NCI-H226 (cell line): ENCODE data around the gene CDHR1.

Experiments used
- DNase-seq: peaks from one replicate; pipeline ENCODE4 v3.0.0-alpha.2; 2015

CDHR1 gene

DNA sequence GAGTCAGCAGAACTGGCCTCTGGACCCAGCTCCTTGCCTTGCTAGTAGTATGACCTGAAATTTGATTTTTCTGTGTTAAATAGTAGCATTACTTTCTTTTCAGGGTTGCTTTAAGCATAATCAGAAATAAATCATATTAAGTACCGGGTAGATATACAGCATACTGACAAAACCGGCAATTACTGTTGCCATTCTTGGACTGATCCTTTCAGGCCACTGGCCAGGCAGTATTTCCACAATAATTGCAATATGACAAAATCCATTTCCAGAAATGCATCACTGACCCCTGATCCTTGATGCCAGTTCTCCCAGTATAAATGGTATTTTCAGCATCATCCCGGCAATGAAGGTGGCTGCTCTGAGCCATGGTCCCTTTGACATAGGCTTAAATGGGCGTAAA, 40.1 kb downstream of the CDHR1 start:
- DNase-seq: no peak

DNA sequence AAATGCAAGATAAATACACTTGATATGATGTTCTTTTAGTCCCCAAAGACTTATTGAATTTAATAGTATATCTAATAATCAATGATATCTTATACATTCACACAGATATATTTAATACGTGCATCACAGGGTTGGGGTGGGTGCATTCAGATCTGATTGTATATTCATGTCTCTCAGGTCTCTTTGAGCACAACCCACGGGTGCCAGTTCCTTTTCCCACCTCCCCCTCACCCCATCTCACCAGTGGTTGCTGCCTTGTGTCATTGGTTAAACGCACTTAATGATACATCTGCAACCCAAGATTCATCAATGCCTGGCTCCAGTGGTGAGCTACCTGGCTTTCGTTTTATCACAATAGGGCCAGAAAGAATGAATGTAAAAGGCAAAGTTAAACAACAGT, 40.8 kb downstream of the CDHR1 start:
- DNase-seq: no peak

DNA sequence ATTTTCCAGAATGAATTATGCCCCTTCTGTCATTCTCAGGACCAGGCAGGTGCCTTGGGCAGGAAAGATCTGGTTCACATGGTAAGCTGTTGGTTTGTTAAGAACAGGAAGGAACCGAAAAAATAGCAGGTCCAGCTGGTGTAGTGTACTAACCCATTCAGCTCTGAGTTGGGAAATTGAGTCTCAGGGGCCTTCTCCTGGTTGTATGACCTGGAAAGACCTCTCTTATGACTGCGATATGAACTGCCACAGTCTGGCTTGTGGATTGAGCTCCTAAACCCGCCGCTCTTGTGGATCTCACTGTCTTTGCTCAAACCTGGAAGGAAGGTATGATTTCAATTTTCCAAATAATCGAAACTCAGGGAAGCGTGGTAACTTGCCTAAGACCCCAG, 42.5 kb downstream of the CDHR1 start:
- no peak for DNase-seq

DNA sequence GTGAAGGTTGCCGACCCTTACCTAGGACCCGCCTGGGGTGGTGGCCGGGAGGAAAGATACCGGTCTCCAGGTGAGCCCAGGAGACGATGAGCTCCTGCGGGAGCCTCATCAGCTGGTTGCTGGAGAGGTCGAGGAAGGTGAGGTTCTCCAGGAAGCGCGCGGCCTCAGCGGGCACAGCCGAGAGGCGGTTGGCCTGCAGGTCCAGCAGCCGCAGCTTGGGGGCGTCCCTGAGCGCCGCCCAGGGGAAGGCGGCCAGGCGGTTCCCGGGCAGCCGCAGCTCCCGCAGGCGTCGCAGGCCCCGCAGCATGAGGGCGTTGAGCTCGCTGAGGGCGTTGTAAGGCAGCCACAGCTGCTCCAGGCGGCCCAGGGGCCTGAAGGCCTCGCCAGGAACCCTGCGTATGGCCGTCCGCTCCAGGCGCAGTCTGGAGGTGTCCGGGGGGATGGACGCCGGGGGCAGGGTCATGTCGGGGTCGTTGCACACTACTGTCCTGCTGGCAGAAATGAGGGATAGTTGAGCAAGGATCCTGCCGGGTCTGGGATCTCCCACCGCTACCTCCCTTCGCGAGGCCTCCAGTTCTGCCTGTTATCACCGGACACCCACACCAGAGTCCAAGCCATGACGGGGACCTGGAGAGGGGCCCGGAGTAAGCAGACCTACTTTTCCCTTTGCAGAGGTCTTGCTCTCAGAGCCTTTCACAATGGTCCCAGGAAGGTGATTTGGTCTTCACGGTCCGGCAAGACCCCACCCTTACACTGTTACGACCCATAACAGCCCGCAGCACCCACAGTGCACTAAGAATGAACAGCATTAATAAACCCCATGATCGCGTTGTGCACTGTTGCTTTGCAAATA, 43.1 kb downstream of the CDHR1 start:
- no peak for DNase-seq

DNA sequence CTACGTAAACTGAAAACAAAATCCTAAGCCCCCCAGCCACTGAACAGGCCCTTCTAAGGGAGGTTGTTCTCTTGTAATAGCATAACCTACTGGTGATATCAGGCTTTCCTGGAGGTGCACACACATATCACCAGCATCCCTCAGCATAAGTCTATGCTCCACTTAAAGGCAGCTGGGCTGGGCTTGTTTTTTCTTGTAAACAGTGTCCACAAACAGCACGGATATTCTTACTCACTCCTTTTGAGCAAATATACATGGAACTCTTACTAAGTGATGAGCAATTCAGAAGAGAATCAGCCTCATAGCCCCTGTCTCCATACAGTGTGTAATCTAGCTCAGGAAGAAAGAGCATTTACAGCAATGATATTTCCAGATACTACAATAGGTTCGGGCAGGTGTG, 44.6 kb downstream of the CDHR1 start:
- DNase-seq: no peak

DNA sequence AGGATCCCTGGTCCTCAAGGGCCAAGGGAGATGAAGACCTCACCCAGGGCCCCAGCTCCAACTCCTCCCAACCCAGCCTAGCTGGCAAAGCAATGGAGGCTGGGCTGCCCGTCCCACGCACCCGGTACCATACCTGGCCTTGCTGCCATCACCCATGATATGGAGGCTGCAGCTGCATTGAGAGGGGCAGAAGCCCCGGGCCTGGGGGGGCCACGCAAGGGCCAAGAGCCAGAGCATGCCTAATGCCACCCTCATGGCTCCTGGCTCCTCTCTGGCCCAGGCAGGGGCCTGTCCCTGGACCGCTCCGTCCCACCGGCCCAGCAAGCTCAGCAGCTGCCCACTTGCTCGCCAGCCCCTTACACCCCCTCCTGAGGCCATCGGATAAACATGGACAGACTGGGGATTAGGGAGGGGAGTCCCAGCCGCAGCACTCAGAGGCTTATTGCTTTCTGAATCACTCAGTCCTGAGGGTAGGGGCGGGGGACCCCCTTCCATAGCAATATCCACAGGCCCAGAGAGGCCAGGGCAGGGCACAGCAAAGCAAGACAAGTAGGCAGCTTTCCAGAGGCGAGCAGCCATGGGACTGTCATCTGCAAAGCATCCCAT, 47.0 kb downstream of the CDHR1 start, which contains the start of gene LRIT1:
TSS of gene LRIT1 (minus strand) at position 362 of the 606 bp plus-strand sequence. CDS start at position 255, 107 bp downstream.
- no peak for DNase-seq

DNA sequence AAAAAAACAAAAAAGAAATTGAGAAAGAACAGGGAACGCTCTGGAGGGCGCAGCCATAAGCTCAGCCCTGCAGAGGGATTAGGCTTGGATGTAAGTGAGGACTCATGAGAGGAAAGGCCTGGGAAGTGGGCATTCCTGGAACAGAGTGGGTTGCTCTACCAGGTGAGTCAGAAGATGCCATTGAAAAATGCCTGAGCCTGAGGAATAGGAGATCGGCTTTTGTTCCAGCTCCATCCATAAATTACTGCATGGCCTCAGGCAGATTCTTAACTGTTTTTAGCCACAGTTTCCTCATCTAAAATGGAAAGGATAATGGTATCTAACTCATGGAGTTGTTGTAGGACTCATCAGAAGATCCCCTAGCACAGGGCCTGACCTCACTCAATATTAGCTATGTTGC, 49.4 kb downstream of the CDHR1 start:
- no peak for DNase-seq

DNA sequence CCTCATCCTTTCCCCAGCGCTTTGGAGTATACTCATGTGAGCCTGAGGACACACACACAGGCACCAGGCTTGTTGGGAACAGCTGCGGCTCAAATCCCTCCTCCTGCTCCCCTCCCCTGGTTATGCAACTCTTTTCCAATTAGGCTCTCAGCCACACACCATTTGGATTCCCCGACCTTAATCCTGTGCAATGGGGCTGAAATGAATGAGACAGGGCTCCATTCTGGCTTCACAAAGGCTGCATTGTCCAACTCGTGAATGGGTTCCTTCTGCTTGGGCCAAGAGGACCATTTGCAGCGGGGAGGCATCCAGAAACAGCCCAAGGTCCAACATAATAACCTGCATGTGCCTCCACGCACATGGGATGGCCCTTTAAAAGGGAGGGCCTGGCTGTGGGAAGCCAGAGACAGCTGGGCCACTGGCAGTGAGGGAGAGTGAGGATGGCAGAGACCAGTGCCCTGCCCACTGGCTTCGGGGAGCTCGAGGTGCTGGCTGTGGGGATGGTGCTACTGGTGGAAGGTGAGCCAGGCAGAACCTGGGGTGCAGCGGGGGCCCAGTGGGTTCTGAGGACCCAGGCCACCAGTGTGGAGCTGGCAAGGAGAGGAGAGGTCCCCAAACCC, 50.4 kb downstream of the CDHR1 start, which contains the start of gene RGR:
TSS of gene RGR (plus strand) at position 403 of the 620 bp plus-strand sequence. CDS start at position 441, 38 bp downstream.
- DNase-seq: no peak

DNA sequence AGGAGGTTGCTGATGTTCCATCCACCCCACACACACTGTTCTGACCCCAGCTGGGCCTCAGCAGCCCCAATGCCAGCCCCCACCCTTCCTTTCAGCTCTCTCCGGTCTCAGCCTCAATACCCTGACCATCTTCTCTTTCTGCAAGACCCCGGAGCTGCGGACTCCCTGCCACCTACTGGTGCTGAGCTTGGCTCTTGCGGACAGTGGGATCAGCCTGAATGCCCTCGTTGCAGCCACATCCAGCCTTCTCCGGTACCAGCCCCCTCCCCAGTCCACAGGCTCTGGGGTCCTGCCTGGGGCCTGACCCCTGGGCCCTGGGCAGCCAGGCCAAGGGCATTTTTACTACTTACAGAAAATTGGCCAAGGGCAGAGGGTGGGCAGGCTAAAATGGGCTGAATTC, 53.2 kb downstream of the CDHR1 start:
- no peak for DNase-seq

DNA sequence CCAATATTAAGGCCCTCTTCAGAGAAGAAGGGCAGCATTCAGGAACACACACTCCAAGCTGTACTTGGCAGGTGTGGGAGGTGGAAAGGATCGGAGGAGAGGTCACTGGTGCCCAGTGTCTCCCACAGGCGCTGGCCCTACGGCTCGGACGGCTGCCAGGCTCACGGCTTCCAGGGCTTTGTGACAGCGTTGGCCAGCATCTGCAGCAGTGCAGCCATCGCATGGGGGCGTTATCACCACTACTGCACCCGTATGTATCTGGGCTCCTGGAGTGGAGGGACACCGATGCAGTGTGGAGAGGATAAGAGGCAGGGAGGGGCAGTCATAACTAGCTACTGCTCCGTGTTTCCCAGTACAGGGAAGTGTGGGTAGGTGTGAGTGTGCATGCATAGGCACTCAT, 54.5 kb downstream of the CDHR1 start:
- DNase-seq: no peak

DNA sequence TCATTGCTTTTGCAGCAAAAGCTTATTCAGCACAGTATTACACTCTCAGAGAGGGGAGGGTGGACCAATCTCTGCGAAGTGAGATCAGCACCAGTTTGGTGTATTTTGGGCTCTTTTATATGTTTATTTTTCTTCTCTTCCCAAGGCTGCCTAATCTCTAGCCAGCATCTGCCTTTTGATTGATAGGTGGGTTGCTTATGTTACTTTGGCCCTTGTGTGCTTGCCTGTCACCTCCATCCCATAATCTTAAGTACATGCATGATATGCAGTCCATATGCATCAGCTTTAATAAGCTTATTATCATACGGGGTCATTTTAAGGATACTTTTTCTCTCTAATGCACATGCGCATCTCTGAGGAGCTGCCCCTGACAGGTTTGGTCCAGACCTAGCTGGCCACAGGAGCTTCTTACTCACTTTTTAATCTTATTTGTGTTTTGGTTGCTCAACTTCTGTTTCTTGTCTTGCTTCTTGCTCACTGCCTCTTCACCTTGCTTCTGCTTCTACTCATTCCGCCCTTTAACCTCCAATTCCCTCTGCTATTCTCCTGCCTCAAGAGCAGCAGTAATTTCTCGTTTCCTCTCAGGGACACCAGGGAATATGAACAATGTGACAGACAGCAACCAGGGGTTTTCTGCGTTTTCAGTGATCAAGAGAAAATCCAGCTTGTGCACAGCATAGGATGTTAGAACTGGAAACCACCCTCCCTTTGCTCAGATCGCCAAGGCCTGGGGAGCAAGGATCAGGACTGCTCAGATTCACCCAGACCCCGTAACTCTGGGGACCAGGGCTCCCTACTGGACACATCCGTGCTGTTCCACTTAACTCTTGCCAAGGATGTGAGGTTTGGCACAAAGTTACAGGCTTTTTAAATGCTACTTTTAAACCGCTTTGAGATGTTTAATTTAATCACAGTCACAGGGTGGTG, 60.5 kb downstream of the CDHR1 start:
- no peak for DNase-seq

DNA sequence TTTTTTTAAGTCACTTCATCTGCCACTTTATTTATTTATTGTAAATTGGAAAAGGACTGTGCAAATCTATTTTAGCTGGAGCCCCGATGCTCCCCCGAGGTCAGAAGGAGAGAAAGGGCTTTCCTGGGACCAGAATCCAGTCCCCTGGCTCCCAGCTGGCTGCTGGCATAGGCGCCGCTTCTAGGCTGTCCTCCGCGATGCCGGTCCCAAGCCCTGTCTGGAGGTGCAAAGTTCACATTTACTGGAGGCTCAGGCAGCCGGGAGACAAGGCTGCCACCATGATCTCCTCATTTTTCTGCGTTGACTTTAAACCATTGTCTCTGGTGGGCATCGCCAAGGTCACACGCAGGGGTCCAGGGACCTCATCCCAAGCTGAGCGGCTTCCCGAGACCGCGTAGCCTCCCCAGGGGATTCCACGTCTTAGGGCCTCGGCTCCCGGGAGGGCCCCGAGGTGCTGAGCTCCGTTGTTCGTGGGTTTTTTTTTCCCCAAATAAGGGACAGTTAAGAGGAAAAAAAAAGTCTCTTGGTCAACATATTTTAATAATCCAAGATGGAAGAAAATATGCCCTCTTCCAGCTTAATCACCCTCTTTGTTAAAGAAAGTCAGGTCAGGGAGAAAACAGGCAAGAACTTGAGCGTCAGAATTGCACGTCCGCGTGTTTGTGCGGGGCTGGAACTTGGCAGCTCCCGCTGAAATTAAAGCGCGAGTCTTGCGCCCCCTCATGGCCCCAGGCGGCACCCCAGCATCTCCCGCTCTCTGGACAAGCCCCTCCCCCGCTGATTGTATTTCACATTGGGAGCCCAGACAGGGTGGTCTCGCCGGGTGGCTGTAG, 62.4 kb downstream of the CDHR1 start:
- no peak for DNase-seq

DNA sequence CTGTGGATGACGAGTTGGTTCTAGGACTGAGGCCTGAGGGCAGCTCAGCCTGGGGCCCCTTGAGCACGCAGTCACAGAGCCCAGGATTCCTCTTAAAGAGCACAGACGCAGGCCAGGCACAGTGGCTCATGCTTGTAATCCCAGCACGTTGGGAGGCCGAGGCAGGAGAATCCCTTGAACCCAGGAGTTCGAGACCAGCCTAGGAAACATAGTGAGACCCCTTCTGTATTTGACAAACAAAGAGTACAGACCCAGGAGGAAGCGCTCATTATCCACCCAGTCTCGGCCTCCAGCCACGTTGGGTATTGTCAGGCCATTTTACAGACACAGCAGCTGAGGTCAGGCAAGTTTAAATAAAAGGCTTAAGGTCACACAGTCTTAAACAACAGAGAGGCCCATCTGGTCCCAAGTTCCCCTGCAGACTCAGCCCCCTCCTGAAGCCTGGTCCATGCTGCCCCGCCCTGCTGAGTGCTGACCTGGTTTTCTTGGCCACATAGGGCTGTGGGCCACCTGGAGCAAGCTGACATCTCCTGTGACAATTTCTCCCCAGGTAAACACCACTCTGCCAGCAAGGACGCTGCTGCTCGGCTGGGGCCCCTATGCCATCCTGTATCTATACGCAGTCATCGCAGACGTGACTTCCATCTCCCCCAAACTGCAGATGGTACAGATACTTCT, 63.1 kb downstream of the CDHR1 start:
- no peak for DNase-seq

DNA sequence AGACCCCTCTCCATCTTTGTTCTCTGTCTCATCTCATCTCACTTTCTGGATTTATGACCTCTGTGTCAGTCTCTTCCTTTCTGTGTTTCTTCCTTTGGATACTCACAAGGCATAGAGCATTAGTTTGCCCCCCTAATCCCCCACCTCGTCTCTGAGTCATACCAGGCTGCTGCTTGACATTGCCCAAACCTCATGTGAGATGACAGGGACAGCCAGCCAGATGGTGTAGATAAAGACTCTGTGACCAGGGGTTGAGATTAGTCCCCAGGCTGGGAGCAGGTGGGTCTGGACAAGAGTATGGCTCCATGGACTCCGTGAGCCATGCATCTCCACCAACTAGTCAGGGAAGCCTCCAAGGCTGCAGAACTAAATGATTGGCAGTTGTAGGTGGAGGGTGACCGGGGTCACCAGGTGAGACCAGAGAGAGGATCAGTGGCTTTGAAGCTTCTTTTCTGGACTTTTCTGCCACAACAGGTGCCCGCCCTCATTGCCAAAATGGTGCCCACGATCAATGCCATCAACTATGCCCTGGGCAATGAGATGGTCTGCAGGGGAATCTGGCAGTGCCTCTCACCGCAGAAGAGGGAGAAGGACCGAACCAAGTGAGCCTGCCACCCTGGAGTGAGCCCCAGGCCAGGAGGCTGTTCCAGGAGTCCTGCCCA, 63.8 kb downstream of the CDHR1 start:
- DNase-seq: no peak

DNA sequence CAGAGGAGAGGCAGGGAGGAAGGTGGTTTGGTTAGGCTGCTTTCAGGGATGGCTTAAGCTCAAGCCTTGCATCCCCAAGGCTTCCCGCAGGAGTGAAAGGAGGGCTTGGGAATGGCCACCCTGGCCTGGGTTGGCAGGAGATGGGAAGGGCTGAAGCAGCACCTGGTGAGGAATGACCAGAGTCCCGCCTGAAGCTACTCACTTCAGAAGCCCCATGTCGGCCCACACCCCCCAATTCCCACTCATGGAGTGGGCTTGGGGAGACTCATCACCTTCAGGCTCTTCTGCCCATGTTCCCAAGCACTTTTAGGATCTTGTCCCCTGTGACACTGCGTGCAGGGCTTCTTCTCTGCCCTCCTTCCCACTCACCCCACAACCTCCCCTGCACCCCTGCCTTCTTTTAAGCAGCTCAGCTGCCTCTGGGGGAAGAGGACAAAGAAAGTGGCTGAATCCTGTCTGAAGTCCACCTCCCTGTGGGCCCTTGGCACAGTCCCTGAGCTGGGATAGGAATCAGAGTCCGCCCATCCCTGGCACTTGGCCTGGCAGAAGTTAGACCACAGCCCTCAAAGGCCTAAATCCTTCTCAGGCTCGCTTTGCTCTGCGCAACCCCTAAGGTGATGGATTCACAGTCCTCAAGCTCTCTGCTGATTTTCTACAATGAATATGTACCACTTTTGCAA, 67.0 kb downstream of the CDHR1 start:
- no peak for DNase-seq

DNA sequence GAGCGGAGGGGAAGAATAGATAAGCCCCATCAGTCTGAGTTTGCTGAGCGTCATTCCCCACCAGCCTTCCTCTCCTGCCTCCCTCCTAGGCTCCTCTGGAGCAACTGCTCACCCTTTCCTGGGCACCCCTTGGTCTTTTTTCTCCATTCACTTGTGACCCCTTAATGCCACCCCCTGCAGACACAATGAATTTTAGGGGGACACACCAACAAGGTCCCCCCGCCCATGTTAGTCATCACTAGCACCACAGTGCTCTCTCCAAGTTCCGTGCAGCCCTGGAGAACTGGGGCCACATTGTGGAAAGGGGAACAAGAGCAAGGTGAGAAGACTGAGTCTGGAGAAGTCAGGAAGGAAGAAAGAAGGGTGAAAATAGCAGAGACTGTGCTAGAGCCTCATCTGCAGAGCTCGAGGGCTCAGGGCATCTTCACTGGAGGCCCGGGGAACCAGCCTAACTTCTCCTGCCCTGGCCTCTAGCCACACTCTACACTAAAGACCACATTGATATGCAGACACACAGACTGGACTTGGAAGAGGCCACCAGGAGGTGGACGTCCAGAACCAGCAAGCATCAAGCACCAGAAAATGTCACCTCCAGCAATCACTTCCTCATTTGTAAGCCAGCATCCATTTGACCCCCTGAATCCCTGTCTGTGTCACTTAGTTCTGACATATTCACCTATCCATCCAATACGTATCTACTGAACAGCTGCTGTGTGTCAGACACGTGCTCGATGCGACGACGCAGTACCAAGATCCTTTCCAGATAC, 68.0 kb downstream of the CDHR1 start:
- DNase-seq: no peak

DNA sequence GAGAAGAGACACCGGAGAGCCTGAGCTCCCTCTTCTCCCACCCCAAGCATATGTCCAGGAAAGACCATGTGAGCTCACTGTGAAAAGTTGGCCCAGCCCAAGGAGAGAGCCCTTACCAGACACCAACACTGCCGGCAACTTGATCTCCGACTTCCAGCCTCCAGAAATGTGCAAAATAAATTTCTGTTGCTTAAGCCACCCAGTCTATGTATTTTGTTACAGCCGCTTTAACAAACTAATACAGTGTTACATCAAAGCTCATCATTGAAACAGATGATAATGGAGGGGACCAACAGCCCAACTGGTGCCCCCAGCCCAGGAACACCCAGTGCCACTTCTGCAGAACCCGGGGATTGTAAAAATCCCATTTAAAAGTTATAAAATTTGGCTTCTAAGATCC, 69.4 kb downstream of the CDHR1 start:
- no peak for DNase-seq

DNA sequence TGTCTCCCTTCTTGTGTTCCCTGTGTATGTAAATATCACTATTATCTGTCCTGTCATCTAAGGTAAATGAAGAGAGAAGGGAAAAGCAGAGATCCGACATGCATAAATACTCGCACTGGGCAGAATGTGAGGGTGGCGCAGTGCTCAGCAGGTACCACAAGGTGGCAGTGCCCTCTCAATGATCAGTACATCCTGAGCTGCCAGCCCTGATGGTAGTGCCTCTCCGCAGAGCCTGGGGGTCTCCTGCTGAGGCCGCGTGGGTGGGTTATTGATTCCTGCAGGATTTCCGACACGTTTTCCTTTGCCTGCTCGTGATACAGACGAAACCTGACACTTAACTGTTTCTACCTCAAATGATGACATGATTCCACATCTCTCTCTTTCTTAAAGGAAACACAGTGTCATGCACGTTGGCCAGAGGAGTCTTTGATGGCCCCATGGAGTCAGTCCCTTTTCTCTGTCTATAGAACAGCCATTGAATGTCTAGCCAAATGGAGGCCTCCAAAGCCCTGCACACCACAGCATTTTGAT, 70.3 kb downstream of the CDHR1 start:
- no peak for DNase-seq

DNA sequence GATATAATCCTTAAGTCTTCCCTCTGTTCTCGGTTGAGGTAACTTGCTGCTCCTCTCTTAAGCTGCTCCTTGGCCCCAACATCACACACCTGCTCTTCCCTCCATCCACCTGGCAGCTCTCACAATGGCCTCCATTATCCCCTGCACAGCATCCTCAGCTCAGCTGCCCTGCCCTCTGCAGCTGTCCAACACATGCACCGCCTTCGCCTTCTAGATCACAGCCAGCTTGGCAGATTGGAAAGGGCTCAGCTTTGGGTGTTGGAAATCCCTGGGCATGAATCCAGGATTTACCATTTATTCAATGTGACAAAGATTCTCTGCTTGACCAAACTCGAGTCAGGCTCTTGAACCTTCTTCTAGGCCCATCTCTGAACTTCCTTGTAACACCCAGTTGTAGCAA, 71.1 kb downstream of the CDHR1 start:
- no peak for DNase-seq
